H1 (cell line): ENCODE data around the gene CTDSP1. TPM values are rescaled to one million over a fixed set of nuclear protein-coding genes. Genes with fewer than 3 reads are reported as not detected.

Experiments used
- ASH2L ChIP-seq: fragments of 200-600, 300-600 bp; sonication (generic); IDR thresholded peaks from one replicate; pipeline ENCODE4 v1.7.1; 2017; ENCODE audit warnings: low read length
- BACH1 ChIP-seq: IDR thresholded peaks from 2 replicates; pipeline ENCODE4 v1.6.1; 2012; ENCODE audit warnings: low read length, improper control_type of control experiment
- BCL11A ChIP-seq, 2 experiments: IDR thresholded peaks; one replicate each; pipeline ENCODE4 v1.6.1; 2011; ENCODE audit warnings: low read depth in 2 of 2, low read length in 2 of 2, mild to moderate bottlenecking in 2 of 2
- CBX8 ChIP-seq: fragments of 300-800, 300-1000 bp; sonication (generic); IDR thresholded peaks from 2 replicates; pipeline ENCODE4 v1.7.1; 2016; ENCODE audit warnings: low read depth, low read length, borderline replicate concordance
- CEBPB ChIP-seq: IDR thresholded peaks from 2 replicates; pipeline ENCODE4 v1.6.1; 2012; ENCODE audit warnings: low read depth, low read length
- CHD1 ChIP-seq: IDR thresholded peaks from 2 replicates; pipeline ENCODE4 v1.6.1; 2012; ENCODE audit warnings: low read depth, low read length, improper control_type of control experiment
- CREB1 ChIP-seq: IDR thresholded peaks from 2 replicates; pipeline ENCODE4 v1.6.1; 2012; ENCODE audit warnings: inconsistent platforms
- EGR1 ChIP-seq: IDR thresholded peaks from 2 replicates; pipeline ENCODE4 v1.6.1; 2011; ENCODE audit warnings: low read depth, low read length, borderline replicate concordance
- EZH2 ChIP-seq: fragments of 200-600 bp; sonication (generic); IDR thresholded peaks from 2 replicates; pipeline ENCODE4 v1.7.1; 2012; ENCODE audit warnings: low read depth, mild to moderate bottlenecking, moderate library complexity, low read length, inconsistent platforms; ENCODE audit not compliant: severe bottlenecking
- FOSL1 ChIP-seq: IDR thresholded peaks from 2 replicates; pipeline ENCODE4 v1.6.1; 2011; ENCODE audit warnings: mild to moderate bottlenecking, low read depth, low read length, moderate library complexity; ENCODE audit not compliant: insufficient read depth
- HDAC2 ChIP-seq, 2 experiments: fragments of 300-600 bp in 1 of 2; sonication (generic) in 1 of 2; IDR thresholded peaks; 2 replicates each; pipeline ENCODE4 v1.6.1; 2011 to 2012; ENCODE audit warnings: low read depth in 2 of 2, low read length in 2 of 2, mild to moderate bottlenecking in 2 of 2, moderate library complexity in 2 of 2, borderline replicate concordance in 1 of 2, inconsistent platforms in 1 of 2
- HDAC6 ChIP-seq: IDR thresholded peaks from one replicate; pipeline ENCODE4 v1.7.1; 2012; ENCODE audit warnings: low read depth, mild to moderate bottlenecking, inconsistent platforms, low read length, moderate library complexity
- KDM1A ChIP-seq: fragments of 200-600, 300-600 bp; sonication (generic); IDR thresholded peaks from 2 replicates; pipeline ENCODE4 v1.7.1; 2016; ENCODE audit warnings: mild to moderate bottlenecking, low read length, borderline replicate concordance
- PHF8 ChIP-seq: fragments of 200-600 bp; sonication (generic); conservative IDR thresholded peaks from 2 replicates; pipeline ENCODE4 v1.7.1; 2012; ENCODE audit warnings: low read depth, mild to moderate bottlenecking, inconsistent platforms, low read length, moderate library complexity
- POLR2A ChIP-seq, 2 experiments: IDR thresholded peaks; 1 replicate in 1 of 2; 2 replicates in 1 of 2; pipeline ENCODE4 v1.6.1; 2011; ENCODE audit warnings: low read depth in 2 of 2, low read length in 2 of 2, mild to moderate bottlenecking in 2 of 2; ENCODE audit errors: control extremely low read depth in 1 of 2
- POLR2AphosphoS5 ChIP-seq: IDR thresholded peaks from 2 replicates; pipeline ENCODE4 v1.6.1; 2011; ENCODE audit warnings: low read depth, low read length
- POU5F1 ChIP-seq: IDR thresholded peaks from 2 replicates; pipeline ENCODE4 v1.6.1; 2011; ENCODE audit warnings: low read depth, mild to moderate bottlenecking, low read length, moderate library complexity
- RAD21 ChIP-seq, 2 experiments: IDR thresholded peaks in 1 of 2; conservative IDR thresholded peaks in 1 of 2; 2 replicates each; pipeline ENCODE4 v1.6.1; 2011; ENCODE audit warnings: low read depth in 2 of 2, low read length in 2 of 2, improper control_type of control experiment in 1 of 2, inconsistent platforms in 1 of 2, mild to moderate bottlenecking in 1 of 2, moderate library complexity in 1 of 2
- RBBP5 ChIP-seq: IDR thresholded peaks from 2 replicates; pipeline ENCODE4 v1.7.1; 2012; ENCODE audit warnings: low read depth, mild to moderate bottlenecking, inconsistent platforms, low read length, moderate library complexity, borderline replicate concordance
- RNF2 ChIP-seq: fragments of 200-900, 300-1000 bp; sonication (generic); IDR thresholded peaks from 2 replicates; pipeline ENCODE4 v1.7.1; 2016; ENCODE audit warnings: borderline replicate concordance, low read depth, mild to moderate bottlenecking, antibody characterized with exemption, low read length; ENCODE audit not compliant: poor library complexity, severe bottlenecking; ENCODE audit errors: missing control alignments
- SIN3A ChIP-seq, 2 experiments: IDR thresholded peaks in 1 of 2; conservative IDR thresholded peaks in 1 of 2; 2 replicates each; pipeline ENCODE4 v1.6.1; 2011 to 2012; ENCODE audit warnings: low read length in 2 of 2, improper control_type of control experiment in 1 of 2, low read depth in 1 of 2, mild to moderate bottlenecking in 1 of 2
- SP1 ChIP-seq: IDR thresholded peaks from 2 replicates; pipeline ENCODE4 v1.6.1; 2011; ENCODE audit warnings: low read depth, low read length
- SP2 ChIP-seq: IDR thresholded peaks from 2 replicates; pipeline ENCODE4 v1.6.1; 2012; ENCODE audit warnings: mild to moderate bottlenecking, low read length, inconsistent platforms
- SUZ12 ChIP-seq: fragments of 200-600 bp; sonication (generic); IDR thresholded peaks from 2 replicates; pipeline ENCODE4 v1.6.1; 2012; ENCODE audit warnings: mild to moderate bottlenecking, inconsistent platforms, low read length, moderate library complexity, mixed read lengths
- TBP ChIP-seq: IDR thresholded peaks from 2 replicates; pipeline ENCODE4 v1.6.1; 2011; ENCODE audit warnings: low read depth, low read length, improper control_type of control experiment
- TEAD4 ChIP-seq: IDR thresholded peaks from 2 replicates; pipeline ENCODE4 v1.6.1; 2012; ENCODE audit warnings: low read depth, low read length, inconsistent platforms, mixed read lengths
- YY1 ChIP-seq: IDR thresholded peaks from 2 replicates; pipeline ENCODE4 v1.6.1; 2011; ENCODE audit warnings: low read depth, mild to moderate bottlenecking, low read length
- polyA plus RNA-seq, 7 experiments: library from polyadenylated mRNA; depleted of rRNA in 3 of 7; stranded (reverse) in 5 of 7; unstranded in 2 of 7; fragments of >200 nt in 5 of 7; fragments of 200-250 nt in 2 of 7; gene quantifications; 1 replicate in 5 of 7; 2 replicates in 1 of 7; 4 replicates in 1 of 7; pipeline versions ENCODE4 v1.2.1 to v1.2.3, GENCODE V29; 2011 to 2013; ENCODE audit warnings: missing spikeins in 2 of 7, mixed read lengths in 2 of 7
- total RNA-seq: library from RNA; stranded (reverse); fragmentation: NEBNext Ultra II Directional; extraction: Animal tissue kit (Norgen Biotek cat#: 25700); gene quantifications from 2 replicates; pipeline ENCODE4 v1.2.1, GENCODE V29; 2021

The CTDSP1 gene
- total and polyA plus RNA-seq, 2 of the 8 experiments (the other 6 are each of a cell fraction or from before 2014, with no cell fraction given), result 20.3 to 35.2 TPM

DNA sequence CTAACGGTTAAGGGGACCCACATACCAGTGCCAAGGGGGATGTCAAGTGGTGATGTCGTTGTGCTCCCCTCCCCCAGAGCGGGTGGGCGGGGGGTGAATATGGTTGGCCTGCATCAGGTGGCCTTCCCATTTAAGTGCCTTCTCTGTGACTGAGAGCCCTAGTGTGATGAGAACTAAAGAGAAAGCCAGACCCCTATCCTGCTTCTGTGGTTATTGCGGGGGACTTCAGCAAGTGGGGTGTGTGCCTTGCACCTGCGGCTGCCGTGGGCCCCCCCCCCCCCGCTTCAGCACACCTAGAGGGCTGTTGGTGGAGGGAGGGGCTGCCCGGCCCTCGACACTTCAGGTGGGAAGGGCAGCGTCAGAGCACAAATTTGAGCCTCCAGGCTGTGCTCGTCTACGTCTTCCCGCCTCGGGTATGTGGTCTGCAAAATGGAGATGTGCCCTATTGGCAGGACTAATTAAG is 6.1 kb downstream of the CTDSP1 start (continued):
- no peak; the same call in 1 of the 2 replicates for TF ChIP-seq PHF8
- TF ChIP-seq RNF2, result no peak
- no peak for TF ChIP-seq SUZ12
- TF ChIP-seq SP2, result no peak
- TF ChIP-seq FOSL1, result no peak
- no peak for TF ChIP-seq TEAD4
- TF ChIP-seq KDM1A, result no peak; the same call in 1 of the 2 replicates
- TF ChIP-seq EZH2, result no peak
- TF ChIP-seq CEBPB, result no peak
- TF ChIP-seq ASH2L, result peak; percentile 65
- TF ChIP-seq BCL11A (IDR thresholded peaks at IDR 0.05; ENCODE audit: low read depth in 2 of 2, low read length in 2 of 2), result no peak
- no peak for TF ChIP-seq SP1
- TF ChIP-seq POU5F1, result no peak
- TF ChIP-seq BACH1, result no peak
- TF ChIP-seq POLR2AphosphoS5, result no peak
- TF ChIP-seq HDAC2 (IDR thresholded peaks at IDR 0.05; ENCODE audit: borderline replicate concordance in 1 of 2, low read depth in 2 of 2, low read length in 2 of 2), result no peak
- TF ChIP-seq CHD1, result no peak
- no peak for TF ChIP-seq EGR1
- no peak for TF ChIP-seq TBP
- no peak for TF ChIP-seq CBX8
- no peak for TF ChIP-seq RAD21 (IDR thresholded peaks at IDR 0.05 in 1 of 2, conservative IDR thresholded peaks at IDR 0.05 in 1 of 2; ENCODE audit: low read depth in 2 of 2, low read length in 2 of 2)
- peak; percentile 31; the same call in 1 of the 2 replicates for TF ChIP-seq RBBP5
- TF ChIP-seq POLR2A (IDR thresholded peaks at IDR 0.05; ENCODE audit: control extremely low read depth in 1 of 2, low read depth in 2 of 2, low read length in 2 of 2), result no peak; a peak in 1 of 3 replicates
- no peak for TF ChIP-seq SIN3A (conservative IDR thresholded peaks at IDR 0.05 in 1 of 2, IDR thresholded peaks at IDR 0.05 in 1 of 2; ENCODE audit: low read depth in 1 of 2, low read length in 2 of 2)
- 0 out of 2 replicates have a peak, but pooled peaks have one; percentile 6 for TF ChIP-seq CREB1
- 0 out of 2 replicates have a peak, but pooled peaks have one; percentile 6 for TF ChIP-seq YY1
- TF ChIP-seq HDAC6, result no peak
